Upper lobe of left lung (tissue), 6 donors: ENCODE results near the gene CTDSP1. TPM values are rescaled to one million over a fixed set of nuclear protein-coding genes. Genes with fewer than 3 reads are reported as not detected.
A peak's percentile ranks its signal among the peaks of the same experiment; 100 is the strongest.

Experiments
- ATAC-seq, 2 donors: fragments of 200-7000 bp; cut with Tn5 transposase; one replicate each; pipeline ENCODE4 v1.9.1; 2022; ENCODE audit warnings: mild to moderate bottlenecking in 2 of 2, moderate library complexity in 2 of 2; ENCODE audit not compliant: low FRiP score in 2 of 2
- DNase-seq, 2 donors: peaks; one replicate each; pipeline ENCODE4 v3.0.0-alpha.2; 2019 to 2020
- H3K27ac ChIP-seq, 4 donors: fragments of 200-600 bp; sonication (generic); one replicate each; pipeline ENCODE4 v1.5.1; 2016 to 2019
- H3K27me3 ChIP-seq, 4 donors: fragments of 200-600 bp; sonication (generic); one replicate each; pipeline ENCODE4 v1.5.1; 2017 to 2019
- H3K36me3 ChIP-seq, 4 donors: fragments of 200-600 bp; sonication (generic); one replicate each; pipeline ENCODE4 v1.5.1; 2016 to 2019
- H3K4me1 ChIP-seq, 4 donors: fragments of 200-600 bp; sonication (generic); one replicate each; pipeline ENCODE4 v1.5.1; 2018 to 2019
- H3K4me3 ChIP-seq, 4 donors: fragments of 200-600 bp; sonication (generic); one replicate each; pipeline ENCODE4 v1.5.1; 2017 to 2019; ENCODE audit warnings: mild to moderate bottlenecking in 2 of 4, moderate library complexity in 1 of 4
- H3K9me3 ChIP-seq, 4 donors: fragments of 200-600 bp; sonication (generic); one replicate each; pipeline ENCODE4 v1.5.1; 2018 to 2019
- EP300 ChIP-seq, 4 donors: sonication (generic); formaldehyde crosslinking; IDR thresholded peaks; one replicate each; pipeline ENCODE4 v1.5.1; 2017; ENCODE audit warnings: antibody characterized with exemption in 4 of 4, control low read depth in 2 of 4
- POLR2A ChIP-seq, 4 donors: fragments of 450-650 bp; IDR thresholded peaks; one replicate each; pipeline ENCODE4 v1.5.1; 2016 to 2017; ENCODE audit warnings: antibody characterized with exemption in 4 of 4, mild to moderate bottlenecking in 2 of 4
- POLR2AphosphoS5 ChIP-seq, 2 donors: sonication (generic); formaldehyde crosslinking; IDR thresholded peaks; one replicate each; pipeline ENCODE4 v1.5.1; 2017; ENCODE audit warnings: antibody characterized with exemption in 2 of 2
- whole genome bisulfite sequencing, 2 donors: methylation state at CpG; one replicate each; pipeline ENCODE4 v1.1.5; 2017 to 2018; 5-methylcytosine and 5-hydroxymethylcytosine counted together
- total RNA-seq, 6 donors: library from RNA; depleted of rRNA in 4 of 6; stranded (reverse); fragments of >200 nt in 4 of 6; gene quantifications; one replicate each; pipeline versions ENCODE4 v1.1.0 to v1.2.1, GENCODE V29; 2016 to 2021
- TF ChIP-seq, protein P1 (sequence below), 6 experiments: fragments of 450-650 bp in 4 of 6; fragments of 200-600 bp in 2 of 6; sonication (generic) in 2 of 6; IDR thresholded peaks; one replicate each; pipeline ENCODE4 v1.5.1; 2016 to 2019; ENCODE audit warnings: antibody characterized with exemption in 6 of 6
- donor health status: DM: no; HTN: no; CAD: no; lungs with moderate emphysema.
- donor health status: DM: no; HTN: yes; CAD: no; lungs with severe emphysema.

The CTDSP1 gene
- total RNA-seq, 6 donors from 2014 or later = 96.6 to 239 (median 189) TPM

DNA sequence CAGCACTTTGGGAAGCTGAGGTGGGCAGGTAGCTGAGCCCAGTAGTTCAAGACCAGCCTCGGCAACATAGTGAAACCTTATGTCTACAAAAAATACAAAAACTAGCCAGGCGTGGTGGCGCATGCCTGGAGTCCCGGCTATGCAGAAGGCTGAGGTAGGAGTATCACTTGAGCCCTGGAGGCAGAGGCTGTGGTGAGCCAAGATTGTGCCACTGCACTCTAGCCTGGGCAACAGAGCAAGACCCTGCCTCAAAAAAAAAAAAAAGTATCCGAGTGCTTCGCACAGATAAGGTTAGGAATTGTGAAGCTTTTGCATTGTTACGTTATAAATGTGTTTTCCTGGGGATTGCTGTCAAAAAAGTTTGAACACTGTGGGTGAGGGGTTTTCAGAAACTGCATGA lies 4.1 kb downstream of the CTDSP1 start:
- peak overlapping the region in 2 of 4 donors; percentile 93 to 99 for H3K27ac ChIP-seq
- 77 to 82% methylated on average over 7 of the region's 7 CpGs for WGBS, 2 donors
- ATAC-seq (no peak), DNase-seq (no peak)
- TF ChIP-seq POLR2AphosphoS5 (IDR thresholded peaks at IDR 0.05) = no peak
- TF ChIP-seq EP300 (IDR thresholded peaks at IDR 0.05) = no peak
- no peaks in the 10 kb centered on the region for H3K27me3 ChIP-seq
- no peak overlapping the region for H3K4me3 ChIP-seq
- H3K9me3 ChIP-seq = no peaks in the 10 kb centered on the region
- peaks cover 48 to 73% (median 59%) of the 10 kb centered on the region in 4 donors for H3K4me1 ChIP-seq
- peaks cover 21 to 43% (median 35%) of the 10 kb centered on the region in 4 donors for H3K36me3 ChIP-seq

DNA sequence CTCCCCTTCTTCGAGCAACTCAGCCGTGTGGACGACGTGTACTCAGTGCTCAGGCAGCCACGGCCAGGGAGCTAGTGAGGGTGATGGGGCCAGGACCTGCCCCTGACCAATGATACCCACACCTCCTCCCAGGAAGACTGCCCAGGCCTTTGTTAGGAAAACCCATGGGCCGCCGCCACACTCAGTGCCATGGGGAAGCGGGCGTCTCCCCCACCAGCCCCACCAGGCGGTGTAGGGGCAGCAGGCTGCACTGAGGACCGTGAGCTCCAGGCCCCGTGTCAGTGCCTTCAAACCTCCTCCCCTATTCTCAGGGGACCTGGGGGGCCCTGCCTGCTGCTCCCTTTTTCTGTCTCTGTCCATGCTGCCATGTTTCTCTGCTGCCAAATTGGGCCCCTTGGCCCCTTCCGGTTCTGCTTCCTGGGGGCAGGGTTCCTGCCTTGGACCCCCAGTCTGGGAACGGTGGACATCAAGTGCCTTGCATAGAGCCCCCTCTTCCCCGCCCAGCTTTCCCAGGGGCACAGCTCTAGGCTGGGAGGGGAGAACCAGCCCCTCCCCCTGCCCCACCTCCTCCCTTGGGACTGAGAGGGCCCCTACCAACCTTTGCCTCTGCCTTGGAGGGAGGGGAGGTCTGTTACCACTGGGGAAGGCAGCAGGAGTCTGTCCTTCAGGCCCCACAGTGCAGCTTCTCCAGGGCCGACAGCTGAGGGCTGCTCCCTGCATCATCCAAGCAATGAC lies 4.8 kb downstream of the CTDSP1 start:
- TF ChIP-seq, protein P1, sequence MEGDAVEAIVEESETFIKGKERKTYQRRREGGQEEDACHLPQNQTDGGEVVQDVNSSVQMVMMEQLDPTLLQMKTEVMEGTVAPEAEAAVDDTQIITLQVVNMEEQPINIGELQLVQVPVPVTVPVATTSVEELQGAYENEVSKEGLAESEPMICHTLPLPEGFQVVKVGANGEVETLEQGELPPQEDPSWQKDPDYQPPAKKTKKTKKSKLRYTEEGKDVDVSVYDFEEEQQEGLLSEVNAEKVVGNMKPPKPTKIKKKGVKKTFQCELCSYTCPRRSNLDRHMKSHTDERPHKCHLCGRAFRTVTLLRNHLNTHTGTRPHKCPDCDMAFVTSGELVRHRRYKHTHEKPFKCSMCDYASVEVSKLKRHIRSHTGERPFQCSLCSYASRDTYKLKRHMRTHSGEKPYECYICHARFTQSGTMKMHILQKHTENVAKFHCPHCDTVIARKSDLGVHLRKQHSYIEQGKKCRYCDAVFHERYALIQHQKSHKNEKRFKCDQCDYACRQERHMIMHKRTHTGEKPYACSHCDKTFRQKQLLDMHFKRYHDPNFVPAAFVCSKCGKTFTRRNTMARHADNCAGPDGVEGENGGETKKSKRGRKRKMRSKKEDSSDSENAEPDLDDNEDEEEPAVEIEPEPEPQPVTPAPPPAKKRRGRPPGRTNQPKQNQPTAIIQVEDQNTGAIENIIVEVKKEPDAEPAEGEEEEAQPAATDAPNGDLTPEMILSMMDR (IDR thresholded peaks at IDR 0.05) = no peak
- TF ChIP-seq POLR2AphosphoS5 (IDR thresholded peaks at IDR 0.05) (no peak), EP300 (IDR thresholded peaks at IDR 0.05) (no peak), POLR2A (IDR thresholded peaks at IDR 0.05) (no peak)
- H3K4me1 ChIP-seq = peaks cover 48 to 70% (median 59%) of the 10 kb centered on the region in 4 donors
- peak overlapping the region; percentile 80 to 93 (median 88) for H3K27ac ChIP-seq
- no peak overlapping the region for H3K4me3 ChIP-seq
- ATAC-seq (no peak), DNase-seq (peak in 1 of 2 donors; percentile 64)
- H3K27me3 ChIP-seq = no peaks in the 10 kb centered on the region
- peaks cover 21 to 43% (median 35%) of the 10 kb centered on the region in 4 donors for H3K36me3 ChIP-seq
- 67 to 70% methylated on average over 12 to 15 of the region's 16 CpGs for WGBS, 2 donors
- H3K9me3 ChIP-seq = no peaks in the 10 kb centered on the region

DNA sequence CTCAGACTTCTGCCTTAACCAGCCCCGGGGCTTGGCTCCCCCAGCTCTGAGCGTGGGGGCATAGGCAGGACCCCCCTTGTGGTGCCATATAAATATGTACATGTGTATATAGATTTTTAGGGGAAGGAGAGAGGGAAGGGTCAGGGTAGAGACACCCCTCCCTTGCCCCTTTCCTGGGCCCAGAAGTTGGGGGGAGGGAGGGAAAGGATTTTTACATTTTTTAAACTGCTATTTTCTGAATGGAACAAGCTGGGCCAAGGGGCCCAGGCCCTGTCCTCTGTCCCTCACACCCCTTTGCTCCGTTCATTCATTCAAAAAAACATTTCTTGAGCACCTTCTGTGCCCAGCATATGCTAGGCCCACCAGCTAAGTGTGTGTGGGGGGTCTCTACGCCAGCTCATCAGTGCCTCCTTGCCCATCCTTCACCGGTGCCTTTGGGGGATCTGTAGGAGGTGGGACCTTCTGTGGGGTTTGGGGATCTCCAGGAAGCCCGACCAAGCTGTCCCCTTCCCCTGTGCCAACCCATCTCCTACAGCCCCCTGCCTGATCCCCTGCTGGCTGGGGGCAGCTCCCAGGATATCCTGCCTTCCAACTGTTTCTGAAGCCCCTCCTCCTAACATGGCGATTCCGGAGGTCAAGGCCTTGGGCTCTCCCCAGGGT lies 5.5 kb downstream of the CTDSP1 start:
- ATAC-seq = no peak
- WGBS, 2 donors = 64 to 74% methylated on average over 5 to 8 of the region's 8 CpGs
- H3K36me3 ChIP-seq = peaks cover 21 to 43% (median 35%) of the 10 kb centered on the region in 4 donors
- TF ChIP-seq POLR2AphosphoS5 (IDR thresholded peaks at IDR 0.05) (no peak), EP300 (IDR thresholded peaks at IDR 0.05) (no peak), POLR2A (IDR thresholded peaks at IDR 0.05) (no peak)
- TF ChIP-seq, protein P1 (IDR thresholded peaks at IDR 0.05) = no peak
- peaks cover 48 to 70% (median 59%) of the 10 kb centered on the region in 4 donors for H3K4me1 ChIP-seq
- no peaks in the 10 kb centered on the region for H3K9me3 ChIP-seq
- H3K27ac ChIP-seq = peak overlapping the region; percentile 80 to 93 (median 88)
- H3K4me3 ChIP-seq = peak overlapping the region in 3 of 4 donors; percentile 34 to 56 (median 53)
- H3K27me3 ChIP-seq = no peaks in the 10 kb centered on the region
- no peak for DNase-seq

DNA sequence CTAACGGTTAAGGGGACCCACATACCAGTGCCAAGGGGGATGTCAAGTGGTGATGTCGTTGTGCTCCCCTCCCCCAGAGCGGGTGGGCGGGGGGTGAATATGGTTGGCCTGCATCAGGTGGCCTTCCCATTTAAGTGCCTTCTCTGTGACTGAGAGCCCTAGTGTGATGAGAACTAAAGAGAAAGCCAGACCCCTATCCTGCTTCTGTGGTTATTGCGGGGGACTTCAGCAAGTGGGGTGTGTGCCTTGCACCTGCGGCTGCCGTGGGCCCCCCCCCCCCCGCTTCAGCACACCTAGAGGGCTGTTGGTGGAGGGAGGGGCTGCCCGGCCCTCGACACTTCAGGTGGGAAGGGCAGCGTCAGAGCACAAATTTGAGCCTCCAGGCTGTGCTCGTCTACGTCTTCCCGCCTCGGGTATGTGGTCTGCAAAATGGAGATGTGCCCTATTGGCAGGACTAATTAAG lies 6.1 kb downstream of the CTDSP1 start:
- peak overlapping the region in 3 of 4 donors; percentile 34 to 56 (median 53) for H3K4me3 ChIP-seq
- 0 to 6% methylated on average over 4 to 9 of the region's 15 CpGs for WGBS, 2 donors
- peaks cover 48 to 70% (median 59%) of the 10 kb centered on the region in 4 donors for H3K4me1 ChIP-seq
- TF ChIP-seq, protein P1 (IDR thresholded peaks at IDR 0.05) = no peak
- no peak for TF ChIP-seq EP300 (IDR thresholded peaks at IDR 0.05)
- TF ChIP-seq POLR2AphosphoS5 (IDR thresholded peaks at IDR 0.05) = peak in 1 of 2 donors; percentile 35
- peak in 1 of 4 donors; percentile 41 for TF ChIP-seq POLR2A (IDR thresholded peaks at IDR 0.05)
- ATAC-seq = peak in 1 of 2 donors; percentile 3
- no peaks in the 10 kb centered on the region for H3K27me3 ChIP-seq
- H3K9me3 ChIP-seq = no peaks in the 10 kb centered on the region
- H3K27ac ChIP-seq = peak overlapping the region; percentile 80 to 93 (median 88)
- peak; percentile 34 for DNase-seq
- peaks cover 21 to 43% (median 35%) of the 10 kb centered on the region in 4 donors for H3K36me3 ChIP-seq
